Fibroblast of upper back skin (primary cell): Measurements from ENCODE around the gene HTRA3.

Experiments
- DNase-seq: peaks from one replicate; pipeline ENCODE4 v3.0.0-alpha.2; 2013

HTRA3 gene

GRCh38 chr4:8316251-8316771 is 46.8 kb downstream of the HTRA3 start:
- no peak for DNase-seq

GRCh38 chr4:8316911-8317351 is 47.4 kb downstream of the HTRA3 start:
- DNase-seq = no peak

GRCh38 chr4:8317474-8317873 is 47.9 kb downstream of the HTRA3 start:
- DNase-seq = no peak

- no peak for DNase-seq
Observed at GRCh38 chr4:8318509-8318908, 49.0 kb downstream of the HTRA3 start.

- DNase-seq = no peak
Observed at GRCh38 chr4:8319061-8319460, 49.5 kb downstream of the HTRA3 start.

GRCh38 chr4:8319731-8320385 is 50.3 kb downstream of the HTRA3 start:
- no peak for DNase-seq

- DNase-seq = no peak
Observed at GRCh38 chr4:8320386-8320750, 50.8 kb downstream of the HTRA3 start.

GRCh38 chr4:8321220-8321619 is 51.7 kb downstream of the HTRA3 start:
- DNase-seq = no peak

GRCh38 chr4:8321771-8322170 is 52.2 kb downstream of the HTRA3 start:
- no peak for DNase-seq

- DNase-seq = no peak
Observed at GRCh38 chr4:8322794-8323704, 53.5 kb downstream of the HTRA3 start.

GRCh38 chr4:8323947-8324555 is 54.5 kb downstream of the HTRA3 start:
- no peak for DNase-seq

- no peak for DNase-seq
Observed at GRCh38 chr4:8324640-8325239, 55.2 kb downstream of the HTRA3 start.

GRCh38 chr4:8325291-8325973 is 55.9 kb downstream of the HTRA3 start:
- DNase-seq = no peak

GRCh38 chr4:8326206-8326605 is 56.7 kb downstream of the HTRA3 start:
- DNase-seq = no peak

- no peak for DNase-seq
Observed at GRCh38 chr4:8328456-8328855, 58.9 kb downstream of the HTRA3 start.

- DNase-seq = no peak
Observed at GRCh38 chr4:8328866-8329559, 59.5 kb downstream of the HTRA3 start.

GRCh38 chr4:8329560-8329858 is 60.0 kb downstream of the HTRA3 start:
- DNase-seq = no peak

GRCh38 chr4:8329859-8330761 is 60.6 kb downstream of the HTRA3 start:
- DNase-seq = no peak

- DNase-seq = no peak
Observed at GRCh38 chr4:8330821-8331574, 61.4 kb downstream of the HTRA3 start.

GRCh38 chr4:8331575-8331955 is 62.0 kb downstream of the HTRA3 start:
- DNase-seq = no peak
